ENCODE measurements around the gene RECQL5.

DNA sequence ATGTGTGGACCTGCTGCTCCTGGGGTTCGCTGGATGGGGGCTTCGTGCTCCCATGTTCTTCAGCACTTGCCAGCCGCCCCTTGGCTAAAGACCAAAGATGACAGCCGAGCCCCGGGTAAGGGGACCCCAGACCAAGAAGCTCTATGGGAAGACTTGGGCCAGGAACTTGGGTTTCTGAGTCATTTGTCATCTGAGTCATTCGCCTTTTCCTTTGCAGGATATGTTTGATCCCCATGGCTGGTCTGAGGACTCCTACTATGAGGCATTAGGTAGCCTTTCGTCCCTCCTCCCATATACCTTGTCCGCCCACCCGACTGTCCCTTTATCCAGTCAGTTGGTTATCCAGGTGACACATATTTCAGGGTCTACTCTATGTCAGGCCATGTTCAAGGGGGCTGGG lies 36.6 kb upstream of the RECQL5 start:
- TF ChIP-seq, protein P1, sequence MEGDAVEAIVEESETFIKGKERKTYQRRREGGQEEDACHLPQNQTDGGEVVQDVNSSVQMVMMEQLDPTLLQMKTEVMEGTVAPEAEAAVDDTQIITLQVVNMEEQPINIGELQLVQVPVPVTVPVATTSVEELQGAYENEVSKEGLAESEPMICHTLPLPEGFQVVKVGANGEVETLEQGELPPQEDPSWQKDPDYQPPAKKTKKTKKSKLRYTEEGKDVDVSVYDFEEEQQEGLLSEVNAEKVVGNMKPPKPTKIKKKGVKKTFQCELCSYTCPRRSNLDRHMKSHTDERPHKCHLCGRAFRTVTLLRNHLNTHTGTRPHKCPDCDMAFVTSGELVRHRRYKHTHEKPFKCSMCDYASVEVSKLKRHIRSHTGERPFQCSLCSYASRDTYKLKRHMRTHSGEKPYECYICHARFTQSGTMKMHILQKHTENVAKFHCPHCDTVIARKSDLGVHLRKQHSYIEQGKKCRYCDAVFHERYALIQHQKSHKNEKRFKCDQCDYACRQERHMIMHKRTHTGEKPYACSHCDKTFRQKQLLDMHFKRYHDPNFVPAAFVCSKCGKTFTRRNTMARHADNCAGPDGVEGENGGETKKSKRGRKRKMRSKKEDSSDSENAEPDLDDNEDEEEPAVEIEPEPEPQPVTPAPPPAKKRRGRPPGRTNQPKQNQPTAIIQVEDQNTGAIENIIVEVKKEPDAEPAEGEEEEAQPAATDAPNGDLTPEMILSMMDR (IDR thresholded peaks at IDR 0.05), result no peak
- TF ChIP-seq POLR2AphosphoS5 (IDR thresholded peaks at IDR 0.05; ENCODE audit: low read depth, low read length) (no peak), SIN3A (IDR thresholded peaks at IDR 0.05; ENCODE audit: borderline replicate concordance, insufficient read depth, low read depth, low read length) (no peak), TCF7L2 (IDR thresholded peaks at IDR 0.05; ENCODE audit: low read depth, low read length) (no peak)
- TF ChIP-seq, protein P2, sequence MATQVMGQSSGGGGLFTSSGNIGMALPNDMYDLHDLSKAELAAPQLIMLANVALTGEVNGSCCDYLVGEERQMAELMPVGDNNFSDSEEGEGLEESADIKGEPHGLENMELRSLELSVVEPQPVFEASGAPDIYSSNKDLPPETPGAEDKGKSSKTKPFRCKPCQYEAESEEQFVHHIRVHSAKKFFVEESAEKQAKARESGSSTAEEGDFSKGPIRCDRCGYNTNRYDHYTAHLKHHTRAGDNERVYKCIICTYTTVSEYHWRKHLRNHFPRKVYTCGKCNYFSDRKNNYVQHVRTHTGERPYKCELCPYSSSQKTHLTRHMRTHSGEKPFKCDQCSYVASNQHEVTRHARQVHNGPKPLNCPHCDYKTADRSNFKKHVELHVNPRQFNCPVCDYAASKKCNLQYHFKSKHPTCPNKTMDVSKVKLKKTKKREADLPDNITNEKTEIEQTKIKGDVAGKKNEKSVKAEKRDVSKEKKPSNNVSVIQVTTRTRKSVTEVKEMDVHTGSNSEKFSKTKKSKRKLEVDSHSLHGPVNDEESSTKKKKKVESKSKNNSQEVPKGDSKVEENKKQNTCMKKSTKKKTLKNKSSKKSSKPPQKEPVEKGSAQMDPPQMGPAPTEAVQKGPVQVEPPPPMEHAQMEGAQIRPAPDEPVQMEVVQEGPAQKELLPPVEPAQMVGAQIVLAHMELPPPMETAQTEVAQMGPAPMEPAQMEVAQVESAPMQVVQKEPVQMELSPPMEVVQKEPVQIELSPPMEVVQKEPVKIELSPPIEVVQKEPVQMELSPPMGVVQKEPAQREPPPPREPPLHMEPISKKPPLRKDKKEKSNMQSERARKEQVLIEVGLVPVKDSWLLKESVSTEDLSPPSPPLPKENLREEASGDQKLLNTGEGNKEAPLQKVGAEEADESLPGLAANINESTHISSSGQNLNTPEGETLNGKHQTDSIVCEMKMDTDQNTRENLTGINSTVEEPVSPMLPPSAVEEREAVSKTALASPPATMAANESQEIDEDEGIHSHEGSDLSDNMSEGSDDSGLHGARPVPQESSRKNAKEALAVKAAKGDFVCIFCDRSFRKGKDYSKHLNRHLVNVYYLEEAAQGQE (IDR thresholded peaks at IDR 0.05; ENCODE audit: insufficient read depth in 1 of 2, low read depth in 2 of 2, low read length in 1 of 2), result no peak
